ENCODE results near the gene ICA1L.

Gene ICA1L

GRCh38 chr2:202736826-202737225 is 134.7 kb downstream of the ICA1L start:
- no peak for DNase-seq (ENCODE audit: low read depth)

GRCh38 chr2:202726070-202726469 is 145.5 kb downstream of the ICA1L start:
- DNase-seq (ENCODE audit: low read depth), result no peak

DNA sequence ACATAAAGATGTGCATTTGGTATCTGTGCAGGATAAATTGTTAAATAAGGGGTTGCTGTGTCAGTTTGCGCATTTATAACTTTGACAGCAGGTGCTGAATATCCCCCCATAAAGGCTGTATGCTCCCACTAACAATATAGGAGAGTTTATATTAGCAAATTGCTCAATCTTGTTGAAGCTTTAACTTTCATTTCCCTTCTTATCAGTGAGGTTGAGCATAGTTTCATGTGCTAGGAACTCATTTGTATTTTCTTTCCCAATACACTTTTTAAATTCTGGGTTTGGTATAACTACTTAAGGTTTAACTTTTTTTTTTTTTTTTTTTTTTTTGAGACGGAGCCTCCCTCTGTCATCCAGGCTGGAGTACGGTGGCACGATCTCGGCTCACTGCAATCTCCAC is 147.8 kb downstream of the ICA1L start:
- DNase-seq (ENCODE audit: low read depth), result no peak
